Measurements from ENCODE around the gene SDK1. TPM values are rescaled to one million over a fixed set of nuclear protein-coding genes. Genes with fewer than 3 reads are reported as not detected.

Gene SDK1
- total and polyA plus RNA-seq, 2 donors (not counting 3 experiments of a cell fraction or from before 2014, with no cell fraction given): 1.6 to 3.9 TPM

GRCh38 chr7:4010061-4010605 is 709.1 kb downstream of the SDK1 start:
- no peak overlapping the region for H3K27ac ChIP-seq (ENCODE audit: insufficient read depth, low read depth, low read length)
- BruUV-seq (replicated peaks): no TSS peak
- FAIRE-seq (no peak), DNase-seq (ENCODE audit: low read depth, low spot score) (no peak)
- H3K9me3 ChIP-seq (replicated peaks; ENCODE audit: control insufficient read depth, insufficient read depth, low read length): no peaks in the 10 kb centered on the region
- H3K27me3 ChIP-seq (ENCODE audit: control insufficient read depth in 2 of 2, insufficient read depth in 2 of 2, low read length in 2 of 2): no peaks in the 10 kb centered on the region
- no peaks in the 10 kb centered on the region for H3K79me2 ChIP-seq (ENCODE audit: control insufficient read depth, insufficient read depth, low read length)
- no peak overlapping the region for H3K4me3 ChIP-seq (replicated peaks in 1 of 3; ENCODE audit: insufficient read depth in 1 of 3, low read depth in 1 of 3, low read length in 3 of 3)
- ChIA-PET CTCF (no interaction called here), POLR2A (no interaction called here)
- dilution Hi-C loops (cut with MboI; ENCODE audit: extremely low pct_ligation_motif_present, low sequenced_read_pairs): no loop called here
- H3K36me3 ChIP-seq (ENCODE audit: control insufficient read depth in 2 of 2, extremely low read depth in 1 of 2, insufficient read depth in 2 of 2, low read length in 2 of 2): no peaks in the 10 kb centered on the region
- H3K9ac ChIP-seq (replicated peaks; ENCODE audit: extremely low read depth, insufficient read depth, low read length): no peak overlapping the region
- H2AFZ ChIP-seq (ENCODE audit: low read depth, low read length): no peak overlapping the region
- TF ChIP-seq, protein P1, sequence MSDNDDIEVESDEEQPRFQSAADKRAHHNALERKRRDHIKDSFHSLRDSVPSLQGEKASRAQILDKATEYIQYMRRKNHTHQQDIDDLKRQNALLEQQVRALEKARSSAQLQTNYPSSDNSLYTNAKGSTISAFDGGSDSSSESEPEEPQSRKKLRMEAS (IDR thresholded peaks at IDR 0.05; ENCODE audit: insufficient read depth, insufficient read length): no peak
- TF ChIP-seq FOS (IDR thresholded peaks at IDR 0.05; ENCODE audit: borderline replicate concordance, insufficient read depth, low read length) (no peak), EZH2 (IDR thresholded peaks at IDR 0.05; ENCODE audit: borderline replicate concordance, low read depth, low read length, severe bottlenecking) (no peak), CTCF (IDR thresholded peaks at IDR 0.05; ENCODE audit: extremely low read depth in 1 of 2, insufficient read depth in 1 of 2, low read depth in 1 of 2, low read length in 2 of 2) (no peak), MYC (IDR thresholded peaks at IDR 0.05; ENCODE audit: low read depth, low read length) (no peak), POLR2AphosphoS5 (IDR thresholded peaks at IDR 0.05; ENCODE audit: insufficient read depth, low read depth, low read length) (no peak), GATA2 (IDR thresholded peaks at IDR 0.05; ENCODE audit: insufficient read depth, insufficient read length, low read depth, low read length) (no peak), JUN (IDR thresholded peaks at IDR 0.05; ENCODE audit: borderline replicate concordance, insufficient read depth, insufficient read length, low read depth) (no peak), POLR2A (IDR thresholded peaks at IDR 0.05; ENCODE audit: low read depth, low read length) (no peak)
- H3K4me1 ChIP-seq (ENCODE audit: control insufficient read depth, extremely low read depth, insufficient read depth, low read length): peaks cover 13% of the 10 kb centered on the region
- intact Hi-C loops (cut with micrococcal nuclease): no loop called here
- no peaks in the 10 kb centered on the region for H3K9me1 ChIP-seq (replicated peaks; ENCODE audit: control insufficient read depth, extremely low read depth, insufficient read depth, low read length)
- H3K4me2 ChIP-seq (ENCODE audit: insufficient read depth, low read length): no peak overlapping the region
- no peaks in the 10 kb centered on the region for H4K20me1 ChIP-seq (replicated peaks; ENCODE audit: control insufficient read depth, extremely low read depth, insufficient read depth, low read length)

Measured in endothelial cell of umbilical vein (primary cell).